Nephron progenitor cell (in vitro differentiated cells): ENCODE results near the gene EWSR1.

Source experiments
- DNase-seq: peaks from one replicate; pipeline ENCODE4 v3.0.0; 2021
- H3K27ac Mint-ChIP-seq: 2 replicates; pipeline ENCODE4 v1.8.0; 2021; ENCODE audit warnings: mild to moderate bottlenecking, moderate library complexity, mixed read lengths
- H3K27me3 Mint-ChIP-seq: 2 replicates; pipeline ENCODE4 v1.8.0; 2021; ENCODE audit warnings: mild to moderate bottlenecking, low read depth, mixed read lengths; ENCODE audit not compliant: poor library complexity
- H3K36me3 Mint-ChIP-seq: 2 replicates; pipeline ENCODE4 v1.8.0; 2021; ENCODE audit warnings: low read depth, mixed read lengths
- H3K4me1 Mint-ChIP-seq: 2 replicates; pipeline ENCODE4 v1.8.0; 2021; ENCODE audit warnings: mixed read lengths
- H3K4me3 Mint-ChIP-seq: 2 replicates; pipeline ENCODE4 v1.8.0; 2021; ENCODE audit warnings: mild to moderate bottlenecking, moderate library complexity, mixed read lengths
- H3K9me3 Mint-ChIP-seq: 2 replicates; pipeline ENCODE4 v1.8.0; 2021; ENCODE audit warnings: mild to moderate bottlenecking, moderate library complexity, mixed read lengths
- TF ChIP-seq, protein P1 (sequence below): fragments of 200-600 bp; sonication (generic); IDR thresholded peaks from 2 replicates; pipeline ENCODE4 v1.5.0; 2021; ENCODE audit warnings: antibody characterized with exemption

EWSR1 gene

DNA sequence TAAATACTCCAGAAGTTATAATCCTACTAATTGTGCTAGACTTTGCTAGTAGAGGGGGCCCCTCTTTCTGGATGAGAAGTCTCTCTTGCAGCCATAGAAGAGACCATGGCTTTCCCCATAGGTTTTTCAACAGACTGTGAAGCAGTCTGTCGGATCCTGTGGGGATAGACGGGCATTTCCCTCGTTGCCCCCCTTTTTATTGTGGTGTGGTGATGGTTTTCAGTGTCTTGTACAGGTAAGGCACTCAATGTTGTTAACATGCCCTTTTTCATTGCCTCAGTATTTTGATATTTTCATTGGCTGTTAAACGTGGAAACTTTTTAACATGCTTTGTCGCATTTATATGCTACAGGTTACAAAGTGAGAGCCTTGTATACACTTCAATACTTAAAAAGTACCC, 22.0 kb downstream of the EWSR1 start:
- Mint-ChIP-seq H3K36me3 (peaks cover 95% of the 10 kb centered on the region), H3K27me3 (no peaks in the 10 kb centered on the region), H3K9me3 (no peaks in the 10 kb centered on the region), H3K4me1 (no peaks in the 10 kb centered on the region), H3K4me3 (no peak overlapping the region), H3K27ac (no peak overlapping the region)
- TF ChIP-seq, protein P1, sequence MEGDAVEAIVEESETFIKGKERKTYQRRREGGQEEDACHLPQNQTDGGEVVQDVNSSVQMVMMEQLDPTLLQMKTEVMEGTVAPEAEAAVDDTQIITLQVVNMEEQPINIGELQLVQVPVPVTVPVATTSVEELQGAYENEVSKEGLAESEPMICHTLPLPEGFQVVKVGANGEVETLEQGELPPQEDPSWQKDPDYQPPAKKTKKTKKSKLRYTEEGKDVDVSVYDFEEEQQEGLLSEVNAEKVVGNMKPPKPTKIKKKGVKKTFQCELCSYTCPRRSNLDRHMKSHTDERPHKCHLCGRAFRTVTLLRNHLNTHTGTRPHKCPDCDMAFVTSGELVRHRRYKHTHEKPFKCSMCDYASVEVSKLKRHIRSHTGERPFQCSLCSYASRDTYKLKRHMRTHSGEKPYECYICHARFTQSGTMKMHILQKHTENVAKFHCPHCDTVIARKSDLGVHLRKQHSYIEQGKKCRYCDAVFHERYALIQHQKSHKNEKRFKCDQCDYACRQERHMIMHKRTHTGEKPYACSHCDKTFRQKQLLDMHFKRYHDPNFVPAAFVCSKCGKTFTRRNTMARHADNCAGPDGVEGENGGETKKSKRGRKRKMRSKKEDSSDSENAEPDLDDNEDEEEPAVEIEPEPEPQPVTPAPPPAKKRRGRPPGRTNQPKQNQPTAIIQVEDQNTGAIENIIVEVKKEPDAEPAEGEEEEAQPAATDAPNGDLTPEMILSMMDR, result no peak
- no peak for DNase-seq

DNA sequence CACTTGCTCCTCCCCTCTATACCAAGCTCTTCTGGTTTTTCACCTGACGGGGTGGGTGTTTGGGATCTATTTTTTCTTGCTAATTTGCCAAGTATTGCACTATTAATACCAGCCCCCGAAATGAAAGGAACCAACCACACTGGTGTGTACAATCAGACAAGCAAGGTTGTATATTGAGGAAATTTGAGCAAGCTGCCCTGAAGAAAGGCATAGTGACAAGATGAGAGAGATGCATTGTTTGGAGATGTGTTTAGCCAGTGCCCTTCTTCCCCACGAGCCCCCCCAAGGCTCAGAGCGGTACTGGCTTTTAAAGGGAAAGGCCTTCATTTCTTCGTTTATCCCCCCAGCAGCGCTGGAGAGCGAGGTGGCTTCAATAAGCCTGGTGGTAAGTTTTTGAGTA, 23.1 kb downstream of the EWSR1 start:
- H3K27ac Mint-ChIP-seq, result no peak overlapping the region
- no peaks in the 10 kb centered on the region for H3K9me3 Mint-ChIP-seq
- H3K4me1 Mint-ChIP-seq, result no peaks in the 10 kb centered on the region
- TF ChIP-seq, protein P1, result no peak
- H3K4me3 Mint-ChIP-seq, result no peak overlapping the region
- DNase-seq, result no peak
- peaks cover 94% of the 10 kb centered on the region for H3K36me3 Mint-ChIP-seq
- no peaks in the 10 kb centered on the region for H3K27me3 Mint-ChIP-seq

DNA sequence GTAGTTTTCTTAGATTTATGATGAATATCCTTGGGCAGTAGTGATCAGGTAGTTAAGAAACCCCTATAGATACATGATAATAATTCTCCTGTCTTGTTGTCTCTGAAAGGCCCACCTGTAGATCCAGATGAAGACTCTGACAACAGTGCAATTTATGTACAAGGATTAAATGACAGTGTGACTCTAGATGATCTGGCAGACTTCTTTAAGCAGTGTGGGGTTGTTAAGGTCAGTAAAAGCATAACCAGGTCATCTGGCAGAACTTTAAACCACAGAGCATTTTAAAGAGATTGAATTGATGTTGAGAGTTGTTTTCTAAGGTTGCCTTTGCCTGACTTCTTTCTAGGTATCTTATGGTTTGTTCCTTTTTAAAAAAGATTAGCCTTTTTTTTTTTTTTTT, 24.3 kb downstream of the EWSR1 start:
- Mint-ChIP-seq H3K36me3 (peaks cover 95% of the 10 kb centered on the region), H3K4me1 (peaks cover 5% of the 10 kb centered on the region), H3K27ac (no peak overlapping the region), H3K4me3 (no peak overlapping the region), H3K9me3 (no peaks in the 10 kb centered on the region), H3K27me3 (no peaks in the 10 kb centered on the region)
- DNase-seq, result no peak
- TF ChIP-seq, protein P1, result no peak

DNA sequence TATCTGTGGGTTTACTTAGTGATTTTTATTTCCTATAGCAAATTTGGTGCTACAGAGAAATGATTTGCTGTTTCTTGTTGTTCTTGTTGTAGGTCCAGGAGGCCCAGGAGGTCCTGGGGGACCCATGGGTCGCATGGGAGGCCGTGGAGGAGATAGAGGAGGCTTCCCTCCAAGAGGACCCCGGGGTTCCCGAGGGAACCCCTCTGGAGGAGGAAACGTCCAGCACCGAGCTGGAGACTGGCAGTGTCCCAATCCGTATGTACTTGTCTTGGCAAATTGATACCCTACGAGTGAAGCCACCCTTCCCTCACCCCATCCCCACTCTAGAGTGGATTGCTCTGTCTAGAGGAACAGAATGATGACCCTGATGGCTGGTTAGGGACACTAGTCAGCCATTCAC, 30.6 kb downstream of the EWSR1 start:
- no peaks in the 10 kb centered on the region for H3K27me3 Mint-ChIP-seq
- H3K27ac Mint-ChIP-seq, result peak overlapping the region; percentile 92
- DNase-seq, result no peak
- peaks cover 72% of the 10 kb centered on the region for H3K36me3 Mint-ChIP-seq
- no peaks in the 10 kb centered on the region for H3K9me3 Mint-ChIP-seq
- no peak overlapping the region for H3K4me3 Mint-ChIP-seq
- TF ChIP-seq, protein P1, result no peak
- H3K4me1 Mint-ChIP-seq, result peaks cover 10% of the 10 kb centered on the region

DNA sequence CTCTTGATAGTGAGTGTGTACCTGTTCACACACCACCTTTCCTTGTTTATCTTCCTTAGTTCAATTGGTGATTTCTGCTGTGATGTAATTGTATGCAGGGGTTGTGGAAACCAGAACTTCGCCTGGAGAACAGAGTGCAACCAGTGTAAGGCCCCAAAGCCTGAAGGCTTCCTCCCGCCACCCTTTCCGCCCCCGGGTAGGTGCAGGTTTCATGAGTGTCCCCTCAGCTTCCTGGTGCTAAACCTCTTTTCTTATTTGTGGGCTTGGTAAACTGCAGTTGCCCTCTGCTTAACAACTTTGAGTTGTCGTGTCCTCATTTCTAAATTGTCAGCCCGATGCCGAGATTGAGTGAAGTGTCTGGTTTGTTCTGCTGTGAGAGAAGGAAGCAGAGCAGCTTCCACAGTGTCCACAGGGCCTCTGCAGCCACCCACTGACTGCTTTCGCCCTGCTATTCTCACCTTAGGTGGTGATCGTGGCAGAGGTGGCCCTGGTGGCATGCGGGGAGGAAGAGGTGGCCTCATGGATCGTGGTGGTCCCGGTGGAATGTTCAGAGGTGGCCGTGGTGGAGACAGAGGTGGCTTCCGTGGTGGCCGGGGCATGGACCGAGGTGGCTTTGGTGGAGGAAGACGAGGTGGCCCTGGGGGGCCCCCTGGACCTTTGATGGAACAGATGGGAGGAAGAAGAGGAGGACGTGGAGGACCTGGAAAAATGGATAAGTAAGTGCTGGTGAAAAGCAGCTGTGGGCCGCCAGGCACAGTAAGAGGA, 31.2 kb downstream of the EWSR1 start:
- DNase-seq, result no peak
- TF ChIP-seq, protein P1, result no peak
- Mint-ChIP-seq H3K27me3 (no peaks in the 10 kb centered on the region), H3K27ac (peak overlapping the region; percentile 92), H3K4me1 (peaks cover 11% of the 10 kb centered on the region), H3K36me3 (peaks cover 65% of the 10 kb centered on the region), H3K9me3 (no peaks in the 10 kb centered on the region), H3K4me3 (no peak overlapping the region)

DNA sequence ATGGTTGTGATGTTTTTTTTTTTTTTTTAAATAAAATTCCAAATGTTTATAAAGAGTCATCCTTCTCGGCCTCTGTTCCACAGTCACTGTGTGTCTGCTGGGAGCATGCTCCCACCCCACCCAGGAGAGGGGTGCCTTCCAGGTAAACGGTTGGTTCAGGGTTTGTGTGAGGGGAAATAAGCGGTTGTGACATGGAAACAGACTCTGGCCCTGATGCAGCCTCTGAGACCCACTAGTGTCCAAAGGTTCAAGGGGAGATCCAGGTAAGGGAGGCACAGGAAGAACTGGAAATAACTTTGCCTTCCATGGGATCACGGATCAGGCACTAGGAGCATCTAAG, 32.4 kb downstream of the EWSR1 start:
- Mint-ChIP-seq H3K27me3 (no peaks in the 10 kb centered on the region), H3K9me3 (no peaks in the 10 kb centered on the region), H3K27ac (peak overlapping the region; percentile 31), H3K4me3 (no peak overlapping the region), H3K4me1 (peaks cover 15% of the 10 kb centered on the region), H3K36me3 (peaks cover 56% of the 10 kb centered on the region)
- TF ChIP-seq, protein P1, result no peak
- DNase-seq, result no peak
